HG03442 (cell line): ENCODE data around the gene CCDC40.
"Not testable (repeated sequence)": the region's sequence is repeated elsewhere in the genome, so short reads cannot be mapped to it uniquely, and the experiment has no call there.

Experiments
- ATAC-seq: cut with Tn5 transposase; IDR thresholded peaks from one replicate; pipeline ENCODE4 v1.9.1; 2021; ENCODE audit warnings: mild to moderate bottlenecking, moderate library complexity; ENCODE audit not compliant: unreplicated experiment

CCDC40 gene

DNA sequence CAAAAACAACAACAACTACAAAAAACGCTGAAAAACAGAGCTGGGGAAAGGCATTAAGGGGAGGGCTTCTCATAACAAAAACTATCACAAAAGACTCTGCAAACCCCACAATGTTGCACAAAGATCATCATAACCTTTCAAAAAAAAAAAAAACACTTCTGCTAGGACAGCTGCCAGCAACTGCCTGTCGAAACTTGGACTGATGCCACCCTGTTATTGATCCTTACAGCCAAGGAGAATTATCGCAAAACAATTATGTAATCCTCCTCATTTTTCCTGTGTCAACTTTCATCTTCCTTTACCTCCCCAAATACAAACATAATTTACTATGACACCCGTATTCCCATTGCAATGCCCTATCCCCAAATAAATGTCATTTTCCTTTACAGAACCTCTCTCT is 9.3 kb downstream of the CCDC40 start:
- no peak for ATAC-seq

DNA sequence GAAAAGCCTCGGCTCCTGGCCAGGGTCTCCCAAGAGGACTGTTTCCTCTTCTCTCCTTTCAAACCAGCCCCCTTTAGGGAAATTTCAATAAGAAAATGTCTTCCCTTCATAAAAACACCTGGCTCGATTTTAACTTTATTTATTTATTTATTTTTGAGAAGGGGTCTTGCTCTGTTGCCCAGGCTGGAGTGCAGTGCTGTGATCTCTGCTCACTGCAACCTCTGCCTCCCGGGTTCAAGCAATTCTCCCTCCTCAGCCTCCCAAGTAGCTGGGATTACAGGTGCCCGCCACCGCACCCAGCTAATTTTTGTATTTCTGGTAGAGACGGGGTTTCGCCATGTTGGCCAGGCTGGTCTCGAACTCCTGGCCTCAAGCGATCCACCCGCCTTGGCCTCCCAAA is 10.3 kb downstream of the CCDC40 start:
- not testable (repeated sequence) for ATAC-seq

DNA sequence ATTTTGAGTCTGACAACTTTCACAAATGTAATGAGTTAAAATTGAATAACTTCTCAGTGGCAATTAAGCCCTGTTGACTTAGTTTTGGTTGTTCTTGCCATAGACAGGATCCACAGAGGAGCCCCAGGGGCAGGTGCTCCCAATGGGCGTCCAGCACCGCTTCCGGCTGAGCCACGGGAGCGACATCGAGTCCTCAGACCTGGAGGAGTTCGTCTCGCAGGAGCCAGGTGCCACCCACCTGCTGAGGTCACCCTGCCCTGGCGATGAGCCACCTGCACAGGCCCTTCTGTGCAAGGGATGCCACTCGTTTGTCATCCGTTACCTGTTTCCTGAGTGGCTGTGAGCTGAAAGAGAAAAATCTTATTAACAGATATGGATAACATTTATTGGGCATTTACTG is 10.7 kb downstream of the CCDC40 start:
- no peak for ATAC-seq

DNA sequence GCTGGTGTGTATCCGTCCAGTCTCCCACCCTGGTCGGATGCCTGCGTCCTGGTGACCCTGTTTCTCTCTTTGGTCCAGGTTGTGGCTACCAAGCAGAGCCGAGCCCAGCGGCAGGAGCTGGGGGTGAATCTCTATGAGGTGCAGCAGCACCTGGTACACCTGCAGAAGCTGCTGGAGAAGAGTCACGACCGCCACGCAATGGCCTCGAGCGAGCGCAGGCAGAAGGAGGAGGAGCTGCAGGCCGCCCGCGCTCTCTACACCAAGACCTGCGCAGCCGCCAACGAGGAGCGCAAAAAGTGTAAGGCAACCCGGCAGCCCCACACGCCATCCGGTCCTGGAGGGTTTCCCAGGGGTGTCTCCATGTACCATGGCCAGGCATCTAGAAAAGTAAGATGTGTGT is 13.5 kb downstream of the CCDC40 start:
- no peak for ATAC-seq

DNA sequence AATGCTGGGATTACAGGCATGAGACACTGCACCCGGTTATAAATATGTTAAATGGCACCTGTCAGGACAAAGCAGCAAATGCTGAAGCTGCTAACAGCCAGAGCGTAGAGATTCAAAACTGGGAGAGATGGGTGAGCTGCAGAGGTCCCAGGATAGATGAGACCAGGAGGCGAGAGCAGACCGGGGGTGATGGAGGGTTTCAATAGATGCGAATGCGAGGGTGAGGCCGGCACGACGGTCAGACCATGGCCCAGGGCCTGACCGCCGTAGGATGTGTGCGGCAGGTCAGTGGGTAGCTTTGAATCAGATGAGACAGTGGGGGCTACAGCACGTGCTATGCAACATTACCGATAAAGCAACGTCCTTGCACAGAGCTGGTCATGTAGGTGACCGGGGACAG is 14.3 kb downstream of the CCDC40 start:
- no peak for ATAC-seq

DNA sequence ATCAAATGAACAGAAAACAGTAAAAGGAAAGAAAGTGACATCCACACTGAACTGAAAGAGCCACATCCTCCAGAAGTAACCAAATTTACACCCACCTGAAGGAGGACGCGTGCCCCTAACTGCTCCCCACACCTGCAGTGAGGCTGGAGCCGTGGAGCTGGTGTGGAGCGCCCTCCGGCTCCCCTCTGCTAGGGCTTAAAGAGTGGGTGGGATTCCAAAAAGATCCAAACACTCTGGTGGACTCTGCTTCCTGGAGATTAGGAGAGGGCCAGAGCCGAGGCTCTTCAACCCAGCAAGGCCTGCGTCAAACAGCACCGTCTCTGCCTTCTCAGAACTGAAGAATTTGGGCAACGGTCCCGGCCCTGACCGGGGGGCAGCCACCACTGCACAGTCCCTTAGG is 15.2 kb downstream of the CCDC40 start:
- no peak for ATAC-seq

DNA sequence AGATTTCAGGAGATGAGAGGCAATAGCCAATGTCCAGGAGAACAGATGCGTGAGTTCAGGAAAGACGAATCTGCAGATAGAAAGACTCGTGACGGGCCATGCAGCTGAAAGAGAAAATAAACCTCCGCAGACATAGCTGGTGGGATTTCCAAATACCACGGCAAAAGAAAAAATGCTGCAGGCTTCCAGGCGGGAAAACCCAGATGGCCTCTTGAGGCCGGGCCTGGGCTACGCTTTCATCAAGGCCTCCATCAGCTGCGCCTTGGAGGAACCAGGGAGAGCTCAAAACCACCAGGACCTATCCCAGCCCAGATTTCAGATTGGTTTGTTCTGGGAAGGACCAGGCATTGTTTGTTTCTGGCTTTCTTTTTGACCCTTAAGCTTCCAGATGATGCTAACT is 16.7 kb downstream of the CCDC40 start:
- ATAC-seq: no peak

DNA sequence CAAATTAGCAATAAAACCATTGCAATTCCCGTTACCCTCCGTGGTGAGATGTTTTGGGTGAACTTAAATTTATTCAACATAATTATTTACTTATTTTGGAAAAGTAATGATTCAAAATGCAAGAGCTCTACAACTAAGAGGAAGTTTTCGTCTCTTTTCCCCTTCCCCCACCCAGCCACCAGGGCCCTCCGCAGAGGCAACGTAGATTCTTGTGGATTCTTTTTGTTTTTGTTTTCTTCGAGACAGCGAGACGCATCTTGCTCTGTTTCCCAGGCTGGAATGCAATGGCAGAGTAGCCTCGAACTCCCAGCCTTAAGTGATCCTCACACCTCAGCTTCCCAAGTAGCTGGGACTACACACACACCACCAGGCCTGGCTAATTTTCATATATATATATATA is 19.2 kb downstream of the CCDC40 start:
- ATAC-seq: no peak

DNA sequence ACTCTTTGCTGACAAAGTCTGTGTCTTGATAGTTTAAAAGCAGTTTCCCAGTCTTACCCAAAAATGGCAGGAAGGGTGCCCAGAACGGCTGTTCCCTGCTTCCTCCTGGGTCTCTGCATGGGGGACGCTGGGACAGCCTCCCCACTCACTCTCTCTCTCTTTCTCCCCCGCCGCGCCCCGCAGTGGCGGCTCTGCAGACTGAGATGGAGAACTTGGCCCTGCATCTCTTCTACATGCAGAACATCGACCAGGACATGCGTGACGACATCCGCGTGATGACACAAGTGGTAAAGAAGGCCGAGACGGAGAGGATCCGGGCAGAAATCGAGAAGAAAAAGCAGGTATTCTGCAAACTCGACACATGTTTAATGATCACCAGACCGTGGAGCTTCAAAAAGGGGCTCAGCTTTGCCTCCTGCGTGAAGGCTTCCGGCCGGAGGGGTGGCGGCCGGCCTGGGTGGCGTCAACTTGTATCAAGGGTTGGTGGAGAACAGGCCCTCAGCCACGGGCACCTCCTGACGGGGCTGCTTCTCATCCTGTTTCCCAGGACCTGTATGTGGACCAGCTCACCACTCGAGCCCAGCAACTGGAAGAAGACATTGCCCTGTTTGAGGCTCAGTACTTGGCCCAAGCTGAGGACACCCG is 22.0 kb downstream of the CCDC40 start:
- ATAC-seq: no peak

DNA sequence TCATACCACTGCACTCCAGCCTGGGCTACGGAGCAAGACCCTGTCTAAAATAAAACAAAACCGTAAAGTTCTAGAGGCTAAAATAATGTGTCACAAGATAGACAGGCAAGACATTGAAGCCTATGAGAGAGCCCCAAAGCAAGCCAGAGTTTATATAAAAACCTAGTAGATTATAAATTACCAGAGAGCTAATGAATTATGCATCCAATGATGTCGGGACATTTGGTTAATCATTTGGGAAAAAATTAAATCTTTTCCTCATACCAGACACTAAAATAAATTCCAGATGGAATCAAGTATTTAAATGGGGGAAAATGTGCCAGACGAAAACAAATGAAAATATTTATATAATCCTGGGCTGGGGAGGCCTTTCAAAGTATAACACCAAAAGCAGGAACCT is 24.2 kb downstream of the CCDC40 start:
- no peak for ATAC-seq

DNA sequence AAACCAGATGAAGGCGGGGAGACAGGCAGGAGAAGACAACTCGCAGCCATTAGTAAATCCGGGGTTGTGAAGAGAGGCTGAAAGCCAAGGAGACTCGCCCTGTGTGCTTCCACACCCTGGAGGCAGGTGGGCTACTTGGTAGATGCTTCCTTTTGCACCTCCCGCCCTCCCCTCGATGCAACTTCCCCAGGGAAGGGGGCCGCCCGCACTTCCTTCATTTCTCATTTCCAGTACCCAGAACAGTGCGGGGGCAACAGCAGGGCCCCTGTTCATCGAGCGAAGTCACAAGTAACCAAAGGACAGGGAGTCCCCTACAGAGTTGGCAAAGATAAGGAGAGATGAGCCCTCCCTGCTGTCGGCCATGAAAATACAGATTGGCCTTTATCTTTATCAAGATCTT is 25.0 kb downstream of the CCDC40 start:
- ATAC-seq: no peak

DNA sequence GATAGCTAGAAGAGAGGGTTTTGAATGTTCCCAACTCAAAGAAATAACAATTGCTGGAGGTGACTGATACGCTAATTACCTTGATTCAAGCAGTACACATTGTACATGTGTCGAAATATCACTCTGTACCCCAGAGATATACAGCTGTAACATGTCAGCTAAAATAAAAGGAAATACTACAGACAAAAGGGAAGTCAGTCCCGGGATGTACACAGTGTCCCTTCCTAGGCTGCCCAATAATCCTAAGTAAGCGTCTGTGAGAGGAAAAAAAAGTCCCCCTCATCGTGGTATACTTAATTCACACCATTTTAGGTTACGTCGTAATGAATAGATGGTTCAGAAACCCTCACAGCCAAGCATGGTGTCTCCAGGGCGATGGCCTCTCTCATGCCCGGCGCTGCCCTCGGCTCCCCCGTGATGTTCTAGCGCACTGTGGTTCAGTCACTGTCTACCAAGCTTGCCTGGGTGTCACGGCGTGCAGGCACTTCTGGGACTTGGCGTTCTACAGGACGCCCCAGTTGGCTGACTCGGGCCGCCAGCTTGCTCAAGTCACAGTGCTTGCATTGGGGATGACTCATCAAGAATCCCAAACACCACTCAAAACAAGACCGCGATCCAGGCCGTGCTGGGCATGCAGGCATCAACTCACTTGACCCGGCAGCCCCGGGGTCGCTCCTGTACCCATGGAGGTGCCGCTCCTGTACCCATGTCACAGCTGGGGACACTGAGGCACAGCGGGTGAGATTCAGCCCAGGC is 27.6 kb downstream of the CCDC40 start:
- no peak for ATAC-seq

DNA sequence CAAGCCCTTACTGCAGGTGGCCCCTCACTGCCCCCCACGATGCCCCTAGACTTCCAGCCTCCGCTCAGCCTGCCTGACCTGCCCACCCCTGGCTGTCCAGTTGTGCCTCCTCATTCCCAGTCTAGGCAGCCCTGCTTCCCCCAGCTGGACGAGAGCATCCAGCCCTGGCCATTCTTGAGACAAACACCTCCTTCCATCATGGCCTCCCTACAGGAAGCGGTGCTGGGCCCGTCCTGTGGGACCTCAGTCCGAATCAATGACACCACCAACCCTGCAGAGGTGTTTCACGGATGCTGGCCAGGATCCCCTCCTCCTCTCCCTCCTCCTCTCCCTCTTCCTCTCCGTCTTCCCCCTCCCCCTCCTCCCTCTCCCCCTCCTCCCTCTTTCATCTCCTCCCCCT is 28.3 kb downstream of the CCDC40 start:
- ATAC-seq: no peak

DNA sequence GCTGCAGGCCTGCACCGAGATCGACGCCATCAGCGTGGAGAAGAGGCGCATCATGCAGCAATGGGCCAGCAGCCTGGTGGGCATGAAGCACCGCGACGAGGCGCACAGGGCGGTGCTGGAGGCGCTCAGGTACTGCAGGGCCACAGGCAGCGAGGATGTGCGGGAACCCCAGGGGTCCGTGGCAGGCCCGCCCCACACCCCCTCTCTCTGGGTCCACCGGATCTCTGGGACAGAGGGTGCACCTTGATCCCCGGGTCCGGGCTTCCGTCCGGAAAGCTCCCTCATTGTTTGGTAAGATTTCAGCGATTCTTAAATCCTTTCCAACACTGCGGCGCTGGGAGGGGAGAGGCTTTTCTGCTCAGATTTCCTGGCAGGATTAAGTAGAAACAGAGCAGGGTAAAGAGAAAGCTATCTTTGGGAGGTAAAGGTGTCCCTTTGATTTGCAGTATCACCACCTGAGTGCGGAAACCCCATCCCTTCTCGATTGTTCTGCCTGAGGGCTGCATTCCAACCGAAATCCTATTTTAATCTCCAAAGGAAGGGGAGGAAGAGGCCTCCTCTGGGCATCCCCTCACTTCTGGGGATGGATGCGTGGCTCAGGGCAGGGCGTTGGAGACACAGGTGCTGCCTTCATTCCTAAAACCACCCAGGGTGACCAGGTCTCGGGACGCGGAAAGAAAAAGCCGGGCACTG is 29.2 kb downstream of the CCDC40 start:
- no peak for ATAC-seq

DNA sequence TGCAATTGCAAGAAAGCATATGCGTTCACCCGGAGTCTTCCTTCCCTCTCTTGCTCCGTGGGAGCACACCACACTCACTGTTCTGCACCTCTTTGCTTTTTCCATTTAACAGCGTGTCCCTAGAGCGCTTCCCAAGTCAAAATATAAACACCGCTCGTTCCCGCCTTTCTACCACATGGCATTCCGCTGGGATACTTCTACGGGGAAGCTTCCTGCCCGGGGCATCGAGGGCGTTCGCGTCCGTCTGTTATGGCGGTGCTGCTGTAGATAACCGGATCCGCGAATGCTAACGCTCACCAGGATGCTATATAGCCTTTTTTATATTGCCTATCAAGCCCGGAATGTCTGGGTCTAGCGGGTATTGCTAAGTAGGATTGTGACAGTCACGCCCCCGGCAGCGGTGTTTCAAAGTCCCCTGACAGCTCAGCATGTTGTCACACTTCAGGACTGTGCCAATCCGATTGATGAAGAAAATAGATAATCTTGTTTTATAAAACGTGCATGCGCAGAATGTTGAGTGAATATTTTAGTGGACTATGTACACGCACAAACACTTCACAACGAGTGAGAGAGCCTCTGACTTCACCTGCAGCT is 31.0 kb downstream of the CCDC40 start:
- ATAC-seq: no peak

DNA sequence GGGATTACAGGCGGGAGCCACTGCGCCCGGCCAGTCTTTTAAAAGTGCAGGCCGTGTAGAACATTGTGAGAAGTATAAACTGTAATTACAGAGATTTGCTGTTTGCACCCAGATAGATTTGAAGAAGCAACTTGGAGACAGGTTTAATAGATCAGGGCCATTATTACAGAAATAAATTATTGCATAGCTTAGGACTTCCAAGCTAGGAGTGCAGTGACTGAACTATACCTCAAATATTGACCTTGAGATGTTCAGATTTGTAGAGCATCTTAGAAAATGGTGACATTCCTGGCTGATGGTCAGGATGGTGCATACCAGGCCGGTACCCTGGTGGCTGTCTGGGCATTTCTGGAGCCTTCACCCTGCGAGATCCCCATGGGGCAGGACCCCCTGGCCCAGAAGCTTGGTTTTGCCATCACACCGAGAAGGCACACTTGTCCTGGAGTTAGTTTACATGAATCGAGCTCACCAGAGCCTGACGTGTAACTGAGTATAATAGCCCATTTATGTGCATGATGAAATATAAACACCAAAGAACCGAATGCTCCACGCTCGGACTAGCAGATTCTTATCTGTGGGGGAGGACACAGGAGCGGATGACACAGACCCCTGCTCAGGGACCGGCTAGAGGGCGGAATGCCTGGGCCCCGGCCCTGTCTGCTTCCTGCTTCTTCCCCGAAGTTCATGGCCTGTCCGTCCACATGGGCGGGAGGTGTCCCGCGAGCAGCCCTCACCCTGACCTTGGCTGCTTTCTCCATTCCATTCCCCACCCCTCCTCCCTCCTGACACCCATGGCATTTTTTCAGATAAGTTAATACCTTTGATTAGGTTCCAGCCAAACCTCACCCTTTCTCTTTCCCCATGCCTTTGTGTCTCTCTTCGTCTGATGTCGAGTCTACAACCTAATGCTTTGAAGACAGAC is 32.1 kb downstream of the CCDC40 start:
- ATAC-seq: no peak

DNA sequence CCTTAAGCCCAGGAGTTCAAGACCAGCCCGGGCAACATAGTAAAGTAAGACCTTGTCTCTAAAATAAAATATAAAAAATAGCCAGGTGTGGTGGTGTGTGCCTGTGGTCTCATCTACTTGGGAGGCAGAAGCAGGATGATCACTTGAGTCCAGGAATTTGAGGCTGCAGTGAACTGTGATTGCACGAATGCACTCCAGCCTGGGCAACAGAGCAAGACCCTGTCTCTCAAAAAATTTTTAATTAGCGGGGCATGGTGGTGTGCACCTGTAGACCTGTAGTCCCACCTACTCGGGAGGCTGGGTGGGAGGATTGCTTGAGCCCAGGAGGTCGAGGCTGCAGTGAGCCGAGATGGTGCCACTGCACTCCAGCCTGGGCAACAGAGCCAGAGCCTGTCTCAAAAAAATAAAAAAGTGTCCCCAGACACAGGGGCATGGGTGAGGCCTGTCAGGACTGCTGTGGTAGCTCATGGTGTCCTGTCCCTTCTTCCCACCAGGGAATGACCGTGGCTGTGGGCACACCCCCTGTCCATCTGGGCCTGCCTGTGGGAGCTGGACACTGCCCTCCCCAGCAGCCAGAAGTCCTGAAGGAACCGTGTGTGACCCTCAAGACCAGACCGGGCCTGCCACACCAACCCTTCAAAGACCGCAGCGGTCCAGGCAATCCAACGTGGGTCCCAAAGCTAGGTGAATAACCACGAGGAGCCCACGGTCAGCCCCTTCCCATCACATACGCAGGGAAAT is 34.1 kb downstream of the CCDC40 start:
- no peak for ATAC-seq

DNA sequence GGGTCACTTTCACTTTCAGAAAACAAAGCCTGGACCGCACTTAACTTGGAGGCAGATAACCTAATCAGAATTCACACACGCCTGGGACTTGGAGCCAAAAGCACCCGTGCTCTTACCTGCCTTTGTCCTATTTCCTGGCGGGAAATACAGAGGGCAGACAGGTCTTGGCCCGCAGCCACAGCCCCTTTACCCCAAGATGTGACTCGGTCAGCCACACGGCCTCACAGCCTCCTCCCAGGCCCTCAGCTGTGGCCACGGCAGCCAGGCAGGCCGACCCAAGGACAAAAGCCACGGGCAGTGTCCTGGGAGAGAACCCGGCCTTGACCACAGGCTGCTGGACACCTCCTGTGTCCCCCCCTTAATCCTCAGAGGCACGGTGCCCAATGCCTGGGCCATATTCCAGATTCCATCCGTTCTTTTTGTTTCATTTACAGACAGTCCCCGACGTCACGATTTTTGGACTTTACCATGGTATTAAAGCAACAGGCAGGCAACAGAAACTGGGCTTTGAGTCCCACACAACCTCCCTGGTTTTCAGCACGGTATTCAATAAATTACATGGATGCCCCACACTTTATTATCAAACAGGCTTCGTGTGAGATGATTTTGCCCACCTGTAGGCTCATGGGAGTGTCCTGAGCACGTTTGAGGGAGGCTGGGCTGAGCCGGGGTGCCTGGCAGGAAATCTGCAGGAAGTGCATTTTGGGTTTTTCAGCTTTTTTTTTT is 34.8 kb downstream of the CCDC40 start:
- no peak for ATAC-seq

DNA sequence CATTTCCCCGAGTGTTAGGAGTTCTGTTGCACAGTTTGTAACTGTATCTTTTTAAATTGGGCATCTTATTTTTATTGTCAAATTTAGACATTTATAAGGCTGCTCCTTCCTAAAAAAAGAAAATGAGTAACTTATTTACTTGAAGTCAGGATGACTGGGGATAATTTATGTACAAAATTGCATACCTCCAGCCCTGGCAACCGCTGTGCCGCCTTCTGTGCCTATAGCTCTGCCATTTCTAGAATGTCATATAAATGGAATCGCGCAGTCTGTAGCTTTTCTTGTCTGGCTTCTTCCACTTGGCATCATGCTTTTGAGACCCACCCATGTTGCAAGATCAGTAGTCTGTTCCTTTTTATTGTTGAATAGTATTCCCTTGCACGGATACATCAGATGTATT is 36.0 kb downstream of the CCDC40 start:
- ATAC-seq: no peak
